Parathyroid adenoma (tissue), 2 donors: ENCODE data around the gene PLEKHA6.

Experiments
- H2AFZ ChIP-seq: fragments of 300-600 bp; sonication (generic); one replicate; pipeline ENCODE4 v1.7.0; 2017; ENCODE audit warnings: antibody characterized with exemption, mild to moderate bottlenecking
- H3K27ac ChIP-seq: fragments of 300-600 bp; sonication (generic); one replicate; pipeline ENCODE4 v1.7.0; 2017
- H3K27me3 ChIP-seq: fragments of 300-600 bp; sonication (generic); one replicate; pipeline ENCODE4 v1.7.0; 2017; ENCODE audit warnings: low read length; ENCODE audit not compliant: control insufficient read depth, insufficient read depth
- H3K36me3 ChIP-seq: fragments of 300-600 bp; sonication (generic); one replicate; pipeline ENCODE4 v1.7.0; 2017; ENCODE audit warnings: low read length; ENCODE audit not compliant: control insufficient read depth, insufficient read depth
- H3K4me1 ChIP-seq: fragments of 300-600 bp; sonication (generic); one replicate; pipeline ENCODE4 v1.7.0; 2017; ENCODE audit warnings: control low read depth
- H3K4me2 ChIP-seq: fragments of 300-600 bp; sonication (generic); one replicate; pipeline ENCODE4 v1.7.0; 2017; ENCODE audit warnings: low read length
- H3K4me3 ChIP-seq: fragments of 300-600 bp; sonication (generic); one replicate; pipeline ENCODE4 v1.7.0; 2017; ENCODE audit warnings: low read depth, low read length
- H3K79me2 ChIP-seq: fragments of 300-600 bp; sonication (generic); one replicate; pipeline ENCODE4 v1.7.0; 2017; ENCODE audit warnings: control low read depth
- H3K9ac ChIP-seq: fragments of 300-600 bp; sonication (generic); one replicate; pipeline ENCODE4 v1.7.0; 2017; ENCODE audit warnings: mild to moderate bottlenecking
- H3K9me3 ChIP-seq: fragments of 300-600 bp; sonication (generic); one replicate; pipeline ENCODE4 v1.7.0; 2017; ENCODE audit warnings: low read length; ENCODE audit not compliant: control insufficient read depth
- TF ChIP-seq, protein P1 (sequence below): fragments of 300-600 bp; sonication (generic); IDR thresholded peaks from one replicate; pipeline ENCODE4 v1.7.0; 2017; ENCODE audit warnings: antibody characterized with exemption, mild to moderate bottlenecking
- donor health status: primary hyperparathyroidism.

PLEKHA6 gene

DNA sequence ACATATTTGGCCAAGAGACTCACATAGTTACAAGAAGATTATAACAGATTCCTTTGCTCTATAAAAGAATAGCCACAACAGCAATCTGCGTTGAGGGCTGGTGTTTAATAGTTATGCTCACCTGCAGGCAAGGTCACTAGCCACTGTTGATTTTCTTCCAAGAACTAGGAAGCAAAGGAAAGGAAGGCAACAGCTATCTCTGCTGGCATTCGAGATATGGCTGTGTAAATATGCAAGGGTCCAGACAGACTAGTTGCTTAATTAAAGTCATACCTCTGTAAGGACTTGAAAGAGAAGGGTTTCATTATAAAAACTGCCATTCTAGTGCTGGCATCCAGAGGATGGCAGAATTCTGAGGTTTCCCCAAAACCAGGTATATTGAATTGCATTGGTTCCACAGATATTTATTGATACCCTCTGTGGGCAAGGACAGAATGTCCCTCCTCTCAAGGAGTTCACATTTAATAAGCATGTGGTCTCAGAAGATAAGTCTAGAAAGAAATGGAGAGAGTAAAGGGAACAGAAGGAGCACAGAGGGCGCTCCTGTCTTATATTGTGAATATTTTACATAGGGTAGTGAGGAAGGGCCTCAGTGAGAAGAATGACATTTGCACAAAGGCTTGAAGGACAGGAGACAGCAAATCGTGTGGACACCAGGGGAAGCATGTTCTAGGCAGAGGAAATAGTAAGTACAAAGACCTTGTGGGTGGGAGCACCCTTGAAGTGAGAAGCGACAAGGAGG lies 23.6 kb upstream of the PLEKHA6 start:
- H3K27me3 ChIP-seq, result no peaks in the 10 kb centered on the region
- no peaks in the 10 kb centered on the region for H3K4me1 ChIP-seq
- no peak overlapping the region for H2AFZ ChIP-seq
- no peak overlapping the region for H3K4me2 ChIP-seq
- TF ChIP-seq, protein P1, sequence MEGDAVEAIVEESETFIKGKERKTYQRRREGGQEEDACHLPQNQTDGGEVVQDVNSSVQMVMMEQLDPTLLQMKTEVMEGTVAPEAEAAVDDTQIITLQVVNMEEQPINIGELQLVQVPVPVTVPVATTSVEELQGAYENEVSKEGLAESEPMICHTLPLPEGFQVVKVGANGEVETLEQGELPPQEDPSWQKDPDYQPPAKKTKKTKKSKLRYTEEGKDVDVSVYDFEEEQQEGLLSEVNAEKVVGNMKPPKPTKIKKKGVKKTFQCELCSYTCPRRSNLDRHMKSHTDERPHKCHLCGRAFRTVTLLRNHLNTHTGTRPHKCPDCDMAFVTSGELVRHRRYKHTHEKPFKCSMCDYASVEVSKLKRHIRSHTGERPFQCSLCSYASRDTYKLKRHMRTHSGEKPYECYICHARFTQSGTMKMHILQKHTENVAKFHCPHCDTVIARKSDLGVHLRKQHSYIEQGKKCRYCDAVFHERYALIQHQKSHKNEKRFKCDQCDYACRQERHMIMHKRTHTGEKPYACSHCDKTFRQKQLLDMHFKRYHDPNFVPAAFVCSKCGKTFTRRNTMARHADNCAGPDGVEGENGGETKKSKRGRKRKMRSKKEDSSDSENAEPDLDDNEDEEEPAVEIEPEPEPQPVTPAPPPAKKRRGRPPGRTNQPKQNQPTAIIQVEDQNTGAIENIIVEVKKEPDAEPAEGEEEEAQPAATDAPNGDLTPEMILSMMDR, result no peak
- H3K79me2 ChIP-seq, result no peaks in the 10 kb centered on the region
- no peaks in the 10 kb centered on the region for H3K36me3 ChIP-seq
- H3K9me3 ChIP-seq, result no peaks in the 10 kb centered on the region
- no peak overlapping the region for H3K4me3 ChIP-seq
- H3K27ac ChIP-seq, result no peak overlapping the region
- no peak overlapping the region for H3K9ac ChIP-seq

DNA sequence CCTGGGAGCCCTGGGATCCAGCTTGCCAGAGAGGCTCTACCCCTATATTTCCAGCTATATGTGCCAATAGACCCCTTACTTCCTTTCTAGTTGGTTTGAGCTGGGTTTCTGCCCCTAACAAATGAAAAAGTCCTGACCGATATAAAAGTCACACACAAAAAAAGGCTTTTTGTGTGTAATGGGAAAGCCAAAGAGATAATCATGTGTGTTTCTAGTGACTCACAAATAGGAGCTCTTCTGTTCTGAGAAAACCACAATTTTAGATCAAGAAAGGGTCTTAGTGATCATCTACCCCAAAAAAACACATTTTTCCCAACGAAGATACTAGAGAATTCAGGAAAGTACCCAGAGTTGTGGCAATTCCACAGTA lies 23.0 kb upstream of the PLEKHA6 start:
- H3K36me3 ChIP-seq, result no peaks in the 10 kb centered on the region
- H3K4me1 ChIP-seq, result no peaks in the 10 kb centered on the region
- TF ChIP-seq, protein P1, result no peak
- H3K27ac ChIP-seq, result no peak overlapping the region
- no peaks in the 10 kb centered on the region for H3K9me3 ChIP-seq
- H3K4me3 ChIP-seq, result no peak overlapping the region
- H2AFZ ChIP-seq, result no peak overlapping the region
- H3K9ac ChIP-seq, result no peak overlapping the region
- no peaks in the 10 kb centered on the region for H3K27me3 ChIP-seq
- H3K79me2 ChIP-seq, result no peaks in the 10 kb centered on the region
- no peak overlapping the region for H3K4me2 ChIP-seq

DNA sequence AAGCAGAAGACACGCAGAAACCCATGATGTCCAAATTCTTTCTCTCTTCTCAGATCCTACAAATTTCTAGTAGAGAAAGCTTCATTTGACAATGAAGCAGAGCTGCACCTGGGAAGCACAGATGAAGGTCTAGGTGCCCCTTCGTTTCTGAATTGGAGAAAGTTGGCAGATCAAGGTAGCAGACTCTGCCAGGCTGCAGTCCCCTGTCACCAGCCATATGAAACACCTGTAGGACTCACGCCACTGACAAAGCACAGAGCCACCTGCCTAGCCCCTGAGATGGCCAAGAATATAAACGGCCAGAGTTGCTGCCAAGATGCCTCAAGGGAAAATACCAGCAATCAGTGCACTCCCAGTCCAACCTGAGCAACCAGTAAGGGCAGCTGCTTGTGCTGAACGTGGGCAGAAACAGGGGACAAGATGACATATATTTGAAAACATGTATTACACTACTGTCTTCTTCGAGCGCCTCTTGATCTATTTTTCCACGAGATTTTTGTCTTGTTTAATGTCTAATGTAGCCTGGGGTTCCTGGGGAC lies 20.6 kb upstream of the PLEKHA6 start:
- Histone ChIP-seq H3K27me3 (no peaks in the 10 kb centered on the region), H3K36me3 (no peaks in the 10 kb centered on the region), H3K9me3 (no peaks in the 10 kb centered on the region), H3K79me2 (no peaks in the 10 kb centered on the region), H3K4me1 (no peaks in the 10 kb centered on the region), H3K4me3 (no peak overlapping the region), H2AFZ (no peak overlapping the region), H3K27ac (no peak overlapping the region), H3K9ac (no peak overlapping the region), H3K4me2 (no peak overlapping the region)
- TF ChIP-seq, protein P1, result no peak

DNA sequence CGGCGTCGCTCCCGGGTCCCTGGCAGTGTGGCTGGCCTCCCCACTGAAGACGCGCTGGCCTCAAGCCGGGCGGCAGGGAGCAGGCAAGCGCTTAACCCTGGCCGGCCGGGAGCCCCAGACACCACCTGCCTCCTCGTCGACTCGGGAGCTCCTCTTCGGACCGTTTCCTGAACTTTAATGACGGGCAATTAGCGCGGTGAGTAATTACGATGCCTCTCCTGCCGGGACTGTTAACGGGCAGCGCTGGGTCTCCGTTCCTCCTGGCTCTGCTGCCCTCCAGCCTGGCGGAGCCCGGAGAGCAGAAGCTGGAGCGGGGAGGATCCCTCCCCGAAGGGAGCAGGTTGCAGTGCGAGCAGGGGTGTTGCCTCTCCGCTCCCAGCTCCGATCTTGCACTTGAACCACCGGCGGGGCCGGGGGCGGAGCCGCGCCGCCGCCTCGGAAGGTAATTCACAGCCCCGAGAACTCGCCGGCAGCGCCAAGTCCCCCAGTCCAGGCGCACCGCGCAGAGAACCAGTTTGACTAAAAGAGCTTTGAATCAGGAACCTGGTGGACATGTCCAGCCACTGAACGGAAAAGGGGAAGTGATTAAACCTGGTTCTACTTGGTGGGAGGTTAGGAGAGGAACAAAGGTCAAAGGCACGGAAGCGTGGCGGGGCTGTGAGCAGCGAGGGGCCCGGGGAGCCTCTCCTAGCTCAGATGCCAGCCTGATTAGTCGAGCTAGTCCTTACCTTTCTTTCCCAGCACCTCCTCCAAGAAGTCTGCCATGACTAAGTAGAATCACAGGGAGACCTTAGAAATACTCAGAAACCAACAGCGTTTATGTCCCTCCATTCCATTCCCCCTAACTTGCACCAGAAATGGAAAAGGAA lies 18.3 kb upstream of the PLEKHA6 start:
- Histone ChIP-seq H3K36me3 (no peaks in the 10 kb centered on the region), H3K79me2 (no peaks in the 10 kb centered on the region), H3K9ac (no peak overlapping the region), H2AFZ (peak overlapping the region; percentile 82), H3K4me1 (no peaks in the 10 kb centered on the region), H3K27ac (no peak overlapping the region), H3K27me3 (no peaks in the 10 kb centered on the region), H3K4me3 (peak overlapping the region; percentile 53), H3K4me2 (peak overlapping the region; percentile 96), H3K9me3 (no peaks in the 10 kb centered on the region)
- TF ChIP-seq, protein P1, result no peak
